SKM-1 treated with dmso at 0.1 percent for 144 hours (cell line): ENCODE measurements around the gene MXD3.
"Not testable (repeated sequence)": the region's sequence is repeated elsewhere in the genome, so short reads cannot be mapped to it uniquely, and the experiment has no call there.

Experiments used
- DNase-seq: peaks from one replicate; lab custom pipeline; 2025; ENCODE audit not compliant: unreplicated experiment; lab: John Stamatoyannopoulos, UW

The MXD3 gene

DNA sequence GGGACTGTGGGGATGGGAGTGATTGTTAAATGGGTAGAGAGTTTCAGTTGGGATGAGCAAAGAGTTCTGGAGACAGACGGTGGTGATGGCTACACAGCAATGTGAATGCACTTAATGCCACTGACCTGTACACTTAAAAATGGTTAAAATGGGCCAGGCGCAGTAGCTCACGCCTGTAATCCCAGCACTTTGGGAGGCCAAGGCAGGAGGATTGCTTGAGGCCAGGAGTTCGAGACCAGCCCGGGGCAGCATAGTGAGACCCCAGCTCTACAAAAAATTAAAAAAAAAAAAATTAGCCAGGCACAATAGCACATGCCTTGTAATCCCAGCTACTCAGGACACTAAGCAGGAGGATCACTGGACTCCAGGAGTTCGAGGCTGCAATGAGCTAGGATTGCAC lies 32.1 kb upstream of the MXD3 start:
- DNase-seq: no peak

DNA sequence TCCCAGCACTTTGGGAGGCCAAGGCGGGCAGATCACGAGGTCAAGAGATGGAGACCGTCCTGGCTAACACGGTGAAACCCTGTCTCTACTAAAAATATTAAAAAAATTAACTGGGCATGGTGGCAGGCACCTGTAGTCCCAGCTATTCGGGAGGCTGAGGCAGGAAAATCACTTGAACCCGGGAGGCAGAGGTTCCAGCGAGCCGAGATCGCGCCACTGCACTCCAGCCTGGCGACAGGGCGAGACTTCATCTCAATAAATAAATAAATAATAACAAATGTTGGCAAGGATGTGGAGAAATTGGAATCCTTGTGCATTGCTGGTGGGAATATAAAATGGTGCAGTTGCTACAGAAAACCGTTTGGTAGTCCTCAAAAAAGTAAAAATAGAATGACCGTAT lies 31.3 kb upstream of the MXD3 start:
- not testable (repeated sequence) for DNase-seq

- DNase-seq: no peak
These were observed 27.5 kb upstream of the MXD3 start for GRCh38 chr5:177339107-177339638.

- no peak for DNase-seq
These were observed 26.8 kb upstream of the MXD3 start for GRCh38 chr5:177338251-177339106.

DNA sequence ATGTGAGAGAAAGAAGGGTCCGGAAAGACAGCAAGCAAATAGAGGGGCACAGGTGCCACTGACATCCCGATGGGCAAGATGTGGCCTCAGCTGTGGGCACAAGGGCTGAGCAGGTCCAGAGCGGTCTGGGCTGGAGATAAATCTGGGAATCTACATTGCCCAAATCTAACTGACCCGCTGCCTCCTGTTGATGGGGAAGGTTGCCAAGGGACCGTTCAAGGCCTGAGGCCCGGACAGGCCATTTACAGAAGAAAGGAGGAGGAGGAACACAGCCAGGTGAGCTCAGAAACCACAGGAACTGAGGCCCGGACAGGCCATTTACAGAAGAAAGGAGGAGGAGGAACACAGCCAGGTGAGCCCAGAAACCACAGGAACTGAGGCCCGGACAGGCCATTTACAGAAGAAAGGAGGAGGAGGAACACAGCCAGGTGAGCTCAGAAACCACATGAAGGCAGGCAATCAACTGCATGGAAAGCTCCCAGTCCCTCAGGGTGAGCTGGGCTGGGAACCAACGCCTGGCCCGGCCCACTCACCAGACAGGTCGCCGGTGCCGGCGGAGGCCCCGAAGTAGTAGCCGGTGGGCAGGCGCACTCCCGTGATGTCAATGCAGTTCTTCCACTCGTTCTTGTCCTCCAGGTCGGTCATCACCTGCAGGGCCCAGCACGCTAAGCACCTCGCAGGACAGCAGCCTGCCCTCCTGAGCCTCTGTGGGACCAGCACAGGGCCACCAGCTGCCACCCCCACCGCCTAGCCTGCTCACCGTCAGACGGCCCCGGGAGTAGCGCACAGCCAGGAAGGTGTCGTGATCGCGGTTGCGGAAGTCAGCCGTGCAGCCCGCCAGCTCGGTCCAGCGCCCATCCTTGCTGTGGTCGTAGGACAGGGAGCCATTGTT lies 25.2 kb upstream of the MXD3 start:
- DNase-seq: no peak

DNA sequence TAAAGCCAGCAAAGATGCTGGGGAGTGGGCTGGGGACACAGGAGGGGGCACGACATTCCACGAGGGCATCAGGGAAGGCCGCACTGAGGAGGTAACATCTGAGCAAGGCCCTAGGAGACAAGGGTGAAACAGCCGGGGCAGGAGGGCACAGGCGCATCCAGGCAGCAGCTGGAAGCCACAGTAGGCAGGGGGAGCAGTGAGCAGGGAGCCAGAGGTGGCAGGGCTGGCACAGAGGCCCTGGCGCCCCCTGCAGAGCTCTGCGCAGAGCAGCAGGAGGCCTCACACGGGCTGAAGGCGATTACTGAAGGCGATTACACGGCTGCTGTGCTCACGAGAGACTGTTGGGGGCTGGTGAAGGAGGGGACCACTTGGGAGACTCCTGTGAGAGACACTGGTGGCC lies 24.4 kb upstream of the MXD3 start:
- no peak for DNase-seq

DNA sequence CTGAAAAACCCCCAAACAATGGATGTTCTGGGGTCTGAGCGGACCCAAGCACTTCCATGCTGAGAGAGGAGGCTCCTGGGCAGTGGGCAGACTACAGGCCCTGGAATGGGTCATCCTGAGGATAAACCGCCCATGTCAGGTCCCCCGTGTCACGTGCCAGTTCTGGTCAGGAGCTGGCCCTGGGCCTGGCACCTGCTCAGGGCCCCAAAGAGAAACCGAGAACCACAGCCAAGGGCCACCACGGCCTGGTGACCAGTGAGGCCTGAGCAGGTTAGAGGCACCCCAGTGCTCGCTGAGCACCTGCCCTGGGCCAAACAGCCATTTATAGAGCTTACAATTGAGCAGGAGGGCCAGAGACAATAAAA lies 24.0 kb upstream of the MXD3 start:
- DNase-seq: no peak

DNA sequence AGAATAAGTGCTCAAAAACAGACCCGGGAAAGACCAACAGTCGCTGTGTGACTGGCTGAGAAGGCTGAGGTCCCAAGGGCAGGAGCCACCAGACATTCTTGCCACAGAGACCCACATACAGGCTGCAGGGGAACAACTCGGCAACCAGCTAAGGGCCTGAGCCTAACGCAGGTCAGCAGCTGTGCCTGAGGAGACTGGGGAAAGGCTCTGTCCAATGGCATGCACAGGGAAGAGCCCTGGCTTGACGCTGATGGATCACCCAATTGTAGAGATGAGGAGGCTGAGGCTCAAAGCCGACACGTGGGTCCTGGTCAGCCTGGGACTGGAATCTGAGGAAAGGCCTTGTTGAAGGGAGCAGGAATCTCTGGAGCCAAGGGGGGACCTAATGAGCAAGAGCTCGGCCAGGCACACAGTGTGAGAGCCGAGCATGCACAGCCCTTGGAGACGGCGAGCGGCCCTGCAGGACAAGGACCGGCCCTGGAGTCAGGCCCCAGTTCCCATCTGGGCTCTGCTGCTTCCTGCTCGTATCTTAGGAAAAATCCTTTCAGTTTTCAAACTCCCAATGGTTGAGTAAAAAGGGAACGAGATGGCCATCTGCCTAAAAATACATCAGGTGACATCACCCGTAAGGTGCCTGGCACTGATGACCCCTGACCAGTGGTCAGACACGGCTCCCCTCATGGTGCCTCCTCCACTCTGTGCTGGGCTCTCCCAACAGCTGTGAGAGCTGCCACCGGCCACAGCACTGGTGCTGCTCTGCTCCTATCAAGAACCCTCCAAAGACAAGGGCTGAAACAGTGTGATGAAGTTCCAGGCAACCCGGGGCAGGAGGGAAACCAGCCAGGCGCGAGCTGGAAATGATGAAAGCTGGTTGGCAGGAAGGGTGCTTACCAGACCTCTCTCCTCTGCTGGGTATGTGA lies 23.3 kb upstream of the MXD3 start:
- DNase-seq: no peak

- DNase-seq: no peak
These were observed 22.5 kb upstream of the MXD3 start for GRCh38 chr5:177334155-177334551.

- no peak for DNase-seq
These were observed 21.9 kb upstream of the MXD3 start for GRCh38 chr5:177333420-177334154.

DNA sequence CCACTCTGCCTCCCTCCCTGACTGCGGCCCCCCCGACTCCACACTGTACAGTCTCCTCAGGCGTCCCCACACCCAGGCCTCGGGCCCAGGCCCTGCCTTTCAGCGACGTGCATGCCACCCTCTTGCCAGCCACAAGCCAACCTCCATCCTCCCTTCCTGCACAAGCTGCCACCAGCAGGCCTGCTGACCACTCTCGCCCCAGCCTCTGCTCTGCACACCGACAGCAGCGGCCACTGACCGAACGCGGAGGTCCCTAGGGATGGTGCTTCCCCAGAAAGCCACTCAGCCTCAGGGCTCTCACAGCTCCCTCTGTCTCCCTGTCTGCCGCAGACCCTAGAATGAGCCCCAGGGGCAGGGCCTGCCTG lies 21.2 kb upstream of the MXD3 start:
- DNase-seq: no peak

GRCh38 chr5:177332031-177332895 lies 20.6 kb upstream of the MXD3 start:
- DNase-seq: no peak

GRCh38 chr5:177330991-177331842 lies 19.5 kb upstream of the MXD3 start:
- DNase-seq: no peak

- no peak for DNase-seq
These were observed 18.2 kb upstream of the MXD3 start for GRCh38 chr5:177329883-177330282.

DNA sequence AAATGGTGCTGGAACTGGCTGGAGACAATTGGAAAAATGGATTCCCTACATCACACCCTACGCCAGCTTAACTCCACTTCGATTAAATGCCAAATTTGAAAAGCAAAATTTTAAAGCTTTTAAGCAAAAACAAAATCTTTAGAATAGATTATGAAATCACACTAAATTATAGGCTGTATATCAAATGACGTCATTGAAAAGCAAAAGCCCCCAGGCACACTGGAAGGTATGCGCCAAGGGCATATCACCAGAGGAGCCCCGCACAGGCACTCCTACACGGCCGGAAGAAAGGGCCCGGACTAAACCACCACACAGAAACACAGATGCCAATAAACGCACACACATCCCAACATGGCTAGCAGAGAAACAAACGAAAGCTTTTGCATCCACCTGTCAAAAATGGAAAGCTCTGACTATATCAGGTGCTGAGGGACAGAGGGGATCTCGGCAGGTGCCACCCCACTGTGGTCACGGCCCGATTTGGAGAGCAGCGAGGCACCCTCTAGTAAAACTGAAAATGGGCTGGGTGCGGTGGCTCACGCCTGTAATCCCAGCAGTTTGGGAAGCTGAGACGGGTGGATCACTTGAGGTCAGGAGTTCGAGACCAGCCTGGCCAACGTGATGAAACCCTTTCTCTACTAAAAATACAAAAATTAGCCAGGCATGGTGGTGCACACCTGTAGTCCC lies 17.0 kb upstream of the MXD3 start:
- no peak for DNase-seq

DNA sequence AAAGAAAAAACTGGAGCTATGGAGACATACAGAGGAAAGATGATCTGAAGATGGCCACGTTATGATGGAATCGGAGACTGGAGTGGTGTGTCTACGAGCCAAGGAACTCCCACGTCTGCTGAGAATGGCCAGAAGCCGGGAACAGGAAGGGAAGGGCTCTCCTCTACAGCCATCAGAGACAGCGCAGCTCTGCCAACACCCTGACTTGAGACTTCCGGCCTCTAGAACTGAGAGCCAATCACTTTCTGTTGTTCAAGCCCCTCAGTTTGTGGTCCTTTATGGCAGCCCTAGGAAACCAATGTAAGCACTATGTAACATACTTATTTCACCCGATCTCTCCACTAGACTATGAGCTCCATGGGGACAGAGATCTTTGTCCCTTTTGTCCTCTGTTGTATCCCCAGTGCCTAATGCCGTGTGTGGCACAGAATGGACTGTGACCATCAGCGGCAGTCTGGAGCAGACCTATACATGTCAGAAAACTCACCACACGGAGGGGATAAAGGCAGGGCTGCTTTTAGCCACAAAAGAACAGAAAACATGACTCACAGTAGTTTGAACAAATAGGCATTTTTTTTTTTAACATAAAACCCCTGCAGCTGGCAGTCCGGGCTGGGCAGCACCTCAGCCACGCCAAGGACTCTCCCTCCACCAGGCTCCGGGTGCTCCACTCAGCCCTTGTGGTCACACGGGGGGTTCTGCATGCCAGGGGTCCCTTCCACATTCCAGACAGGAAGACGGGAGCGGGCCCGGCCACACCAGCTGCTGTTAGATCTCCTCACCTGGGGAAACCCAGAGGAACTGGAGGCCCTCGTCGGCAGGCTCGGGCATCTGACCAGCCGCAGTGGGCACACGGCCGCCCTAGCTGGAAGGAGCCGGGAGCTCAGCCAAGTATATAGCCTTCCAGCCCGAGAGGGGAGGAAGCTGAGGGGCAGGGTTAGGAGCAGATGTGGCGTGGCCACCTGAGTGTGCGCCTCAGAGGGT lies 16.1 kb upstream of the MXD3 start:
- DNase-seq: no peak
